ENCODE measurements around the gene SCAF11.
A peak's percentile ranks its signal among the peaks of the same experiment; 100 is the strongest.

The SCAF11 gene

GRCh38 chr12:45991284-45992249, 1.2 kb upstream of the SCAF11 start:
- H3K9me3 Mint-ChIP-seq = no peaks in the 10 kb centered on the region
- H3K4me1 Mint-ChIP-seq = peaks cover 41% of the 10 kb centered on the region
- peak; percentile 53 to 74 for DNase-seq (ENCODE audit: low spot score in 2 of 2)
- peak; percentile 46 for ATAC-seq (replicated peaks; ENCODE audit: extremely low read depth, poor library complexity, severe bottlenecking)
- H3K27ac Mint-ChIP-seq (ENCODE audit: low read depth) = peak overlapping the region; percentile 98
- H3K36me3 Mint-ChIP-seq (ENCODE audit: insufficient read depth) = peaks cover 32% of the 10 kb centered on the region
- no peaks in the 10 kb centered on the region for H3K27me3 Mint-ChIP-seq
- peak overlapping the region; percentile 88 for H3K4me3 Mint-ChIP-seq

GRCh38 chr12:45989721-45990467, 480 bp downstream of the SCAF11 start:
- peaks cover 38% of the 10 kb centered on the region for H3K36me3 Mint-ChIP-seq (ENCODE audit: insufficient read depth)
- H3K27me3 Mint-ChIP-seq = no peaks in the 10 kb centered on the region
- ATAC-seq (replicated peaks; ENCODE audit: extremely low read depth, poor library complexity, severe bottlenecking) = peak; percentile 6

GRCh38 chr12:45989287-45989686, 1.1 kb downstream of the SCAF11 start:
- Mint-ChIP-seq H3K36me3 (ENCODE audit: insufficient read depth) (peaks cover 41% of the 10 kb centered on the region), H3K27me3 (no peaks in the 10 kb centered on the region)

More at GRCh38 chr12:45989721-45990467, 480 bp downstream of the SCAF11 start:
- no peaks in the 10 kb centered on the region for H3K9me3 Mint-ChIP-seq
- H3K4me1 Mint-ChIP-seq = peaks cover 58% of the 10 kb centered on the region
- peak overlapping the region; percentile 98 for H3K27ac Mint-ChIP-seq (ENCODE audit: low read depth)
- DNase-seq (ENCODE audit: low spot score in 2 of 2) = peak; percentile 20 to 36
- peak overlapping the region; percentile 88 for H3K4me3 Mint-ChIP-seq

DNA sequence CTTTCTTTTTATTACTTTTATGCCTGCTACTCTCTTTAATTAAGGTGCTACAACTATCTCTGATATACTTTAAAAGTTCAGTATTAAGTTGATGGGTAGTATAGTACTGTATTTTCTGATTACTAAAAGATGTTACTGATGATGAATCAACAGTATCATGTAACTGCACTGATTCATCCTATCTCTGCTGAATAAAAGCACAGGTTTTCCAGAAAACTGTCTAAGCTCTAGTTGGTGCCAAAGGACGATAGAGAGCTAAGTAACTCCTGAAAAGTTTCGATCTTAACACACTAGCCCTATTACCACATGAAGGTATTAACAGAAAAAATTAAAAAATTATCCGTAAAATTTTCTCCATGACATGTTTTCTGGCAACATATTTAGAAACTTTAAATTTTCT, 2.1 kb downstream of the SCAF11 start:
- ATAC-seq (replicated peaks; ENCODE audit: extremely low read depth, poor library complexity, severe bottlenecking) (no peak), DNase-seq (ENCODE audit: low spot score in 2 of 2) (no peak)
- Mint-ChIP-seq H3K27me3 (no peaks in the 10 kb centered on the region), H3K27ac (ENCODE audit: low read depth) (no peak overlapping the region), H3K36me3 (ENCODE audit: insufficient read depth) (peaks cover 46% of the 10 kb centered on the region), H3K4me1 (peaks cover 74% of the 10 kb centered on the region), H3K4me3 (peak overlapping the region; percentile 88), H3K9me3 (no peaks in the 10 kb centered on the region)

More at GRCh38 chr12:45989287-45989686, 1.1 kb downstream of the SCAF11 start:
- ATAC-seq (replicated peaks; ENCODE audit: extremely low read depth, poor library complexity, severe bottlenecking) (no peak), DNase-seq (ENCODE audit: low spot score in 2 of 2) (no peak)
- peak overlapping the region; percentile 98 for H3K27ac Mint-ChIP-seq (ENCODE audit: low read depth)
- H3K9me3 Mint-ChIP-seq = no peaks in the 10 kb centered on the region
- H3K4me3 Mint-ChIP-seq = peak overlapping the region; percentile 88
- peaks cover 64% of the 10 kb centered on the region for H3K4me1 Mint-ChIP-seq

DNA sequence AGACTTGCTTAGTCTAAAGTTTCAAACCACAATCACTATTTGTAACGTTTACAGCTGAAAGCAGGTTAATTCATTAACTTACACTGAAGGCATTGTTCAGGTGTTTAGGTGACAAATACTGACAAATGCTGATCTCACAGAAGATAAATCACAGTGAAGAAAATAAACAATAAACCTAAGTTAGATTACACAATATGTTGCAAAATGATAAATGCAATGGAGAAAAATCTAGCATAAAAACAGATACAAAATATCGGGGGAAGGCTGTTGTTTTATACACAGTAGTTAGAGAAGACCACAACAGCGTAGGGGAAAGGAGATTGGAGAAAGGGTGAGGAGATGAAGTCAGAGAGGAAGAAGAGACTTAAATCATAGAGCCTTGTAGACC, 3.0 kb downstream of the SCAF11 start:
- Mint-ChIP-seq H3K9me3 (no peaks in the 10 kb centered on the region), H3K27me3 (no peaks in the 10 kb centered on the region), H3K4me3 (peak overlapping the region; percentile 36), H3K4me1 (peaks cover 83% of the 10 kb centered on the region), H3K27ac (ENCODE audit: low read depth) (peak overlapping the region; percentile 83), H3K36me3 (ENCODE audit: insufficient read depth) (peaks cover 50% of the 10 kb centered on the region)
- ATAC-seq (replicated peaks; ENCODE audit: extremely low read depth, poor library complexity, severe bottlenecking) = no peak
- no peak for DNase-seq (ENCODE audit: low spot score in 2 of 2)

DNA sequence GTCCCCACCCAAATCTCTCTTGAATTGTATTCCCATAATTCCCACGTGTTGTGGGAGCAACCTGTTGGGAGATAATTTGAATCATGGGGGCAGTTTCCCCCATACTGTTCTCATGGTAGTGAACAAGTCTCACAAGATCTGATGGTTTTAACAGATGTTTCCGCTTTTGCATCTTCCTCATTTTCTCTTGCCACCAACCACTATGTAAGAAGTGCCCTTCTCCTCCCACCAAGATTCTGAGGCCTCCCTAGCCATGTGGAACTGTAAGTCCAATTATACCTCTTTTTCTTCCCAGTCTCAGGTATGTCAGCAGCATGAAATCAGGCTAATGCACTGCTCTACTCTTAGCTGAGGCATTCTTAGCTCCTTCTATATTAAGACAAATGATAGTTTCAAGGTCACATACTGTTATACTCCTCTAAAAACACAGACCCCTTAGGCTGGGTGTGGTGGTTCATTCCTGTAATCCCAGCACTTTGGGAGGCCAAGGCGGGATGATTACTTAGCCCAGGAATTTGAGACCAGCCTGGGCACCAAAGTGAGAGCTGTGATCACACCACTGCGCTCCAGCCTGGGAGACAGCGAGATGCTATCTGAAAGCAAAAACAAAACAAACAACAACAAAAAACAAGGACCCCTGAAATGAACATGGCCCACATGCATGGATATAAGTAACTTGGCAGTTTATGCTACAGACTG, 3.6 kb downstream of the SCAF11 start:
- peak overlapping the region; percentile 36 for H3K4me3 Mint-ChIP-seq
- DNase-seq (ENCODE audit: low spot score in 2 of 2) (no peak), ATAC-seq (replicated peaks; ENCODE audit: extremely low read depth, poor library complexity, severe bottlenecking) (no peak)

DNA sequence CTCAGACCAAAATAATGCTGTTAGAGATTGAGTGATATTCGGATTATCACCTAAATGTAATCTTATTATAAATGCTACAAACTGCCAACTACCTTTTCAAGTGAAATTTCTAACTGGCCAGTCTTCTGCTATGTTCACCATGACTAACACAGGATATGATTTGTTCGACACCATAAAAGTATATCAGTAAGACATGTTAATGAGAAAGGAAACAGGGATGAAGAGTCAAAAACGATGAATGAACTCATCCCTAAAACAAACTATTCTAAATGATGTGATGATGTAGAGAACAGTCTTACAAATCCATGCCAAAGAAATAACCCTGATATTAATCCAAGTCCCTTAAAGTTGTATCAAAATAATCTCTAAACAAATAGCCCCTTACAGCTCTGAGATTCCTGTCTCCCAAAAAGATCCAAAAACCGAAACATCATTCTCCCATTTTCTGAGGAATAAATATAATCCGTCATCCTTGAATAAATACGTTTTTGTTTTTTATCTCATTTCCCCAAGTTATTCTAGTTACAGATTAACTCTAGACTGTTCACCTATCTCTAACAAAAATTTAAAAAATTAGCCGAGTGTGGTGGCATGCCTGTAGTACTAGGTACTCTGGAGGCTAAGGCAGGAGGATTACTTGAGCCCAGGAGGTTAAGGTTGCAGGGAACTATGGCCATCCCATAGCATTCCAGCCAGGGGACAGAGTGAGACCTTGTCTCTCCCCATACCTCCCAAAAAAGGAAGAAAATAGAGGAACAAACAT, 9.1 kb downstream of the SCAF11 start:
- Mint-ChIP-seq H3K27ac (ENCODE audit: low read depth) (peak overlapping the region; percentile 39), H3K4me3 (no peak overlapping the region)
- no peak for ATAC-seq (replicated peaks; ENCODE audit: extremely low read depth, poor library complexity, severe bottlenecking)

More for the DNA sequence above, 3.6 kb downstream of the SCAF11 start:
- H3K36me3 Mint-ChIP-seq (ENCODE audit: insufficient read depth) = peaks cover 48% of the 10 kb centered on the region
- peaks cover 78% of the 10 kb centered on the region for H3K4me1 Mint-ChIP-seq
- H3K27ac Mint-ChIP-seq (ENCODE audit: low read depth) = peak overlapping the region; percentile 83
- no peaks in the 10 kb centered on the region for H3K27me3 Mint-ChIP-seq
- H3K9me3 Mint-ChIP-seq = no peaks in the 10 kb centered on the region

GRCh38 chr12:45980540-45980939, 9.8 kb downstream of the SCAF11 start:
- H3K27ac Mint-ChIP-seq (ENCODE audit: low read depth) = peak overlapping the region; percentile 29
- H3K9me3 Mint-ChIP-seq = no peaks in the 10 kb centered on the region
- H3K4me3 Mint-ChIP-seq = peak overlapping the region; percentile 15
- H3K4me1 Mint-ChIP-seq = peaks cover 91% of the 10 kb centered on the region
- DNase-seq (ENCODE audit: low spot score in 2 of 2) (no peak), ATAC-seq (replicated peaks; ENCODE audit: extremely low read depth, poor library complexity, severe bottlenecking) (no peak)
- no peaks in the 10 kb centered on the region for H3K27me3 Mint-ChIP-seq
- peaks cover 14% of the 10 kb centered on the region for H3K36me3 Mint-ChIP-seq (ENCODE audit: insufficient read depth)

More for the DNA sequence above, 9.1 kb downstream of the SCAF11 start:
- H3K9me3 Mint-ChIP-seq = no peaks in the 10 kb centered on the region
- DNase-seq (ENCODE audit: low spot score in 2 of 2) = no peak
- peaks cover 92% of the 10 kb centered on the region for H3K4me1 Mint-ChIP-seq
- H3K27me3 Mint-ChIP-seq = no peaks in the 10 kb centered on the region
- H3K36me3 Mint-ChIP-seq (ENCODE audit: insufficient read depth) = peaks cover 16% of the 10 kb centered on the region

- no peaks in the 10 kb centered on the region for H3K9me3 Mint-ChIP-seq
- DNase-seq (ENCODE audit: low spot score in 2 of 2) (no peak), ATAC-seq (replicated peaks; ENCODE audit: extremely low read depth, poor library complexity, severe bottlenecking) (no peak)
- H3K4me3 Mint-ChIP-seq = peak overlapping the region; percentile 46
- peak overlapping the region; percentile 20 for H3K27ac Mint-ChIP-seq (ENCODE audit: low read depth)
- peaks cover 7% of the 10 kb centered on the region for H3K36me3 Mint-ChIP-seq (ENCODE audit: insufficient read depth)
- peaks cover 88% of the 10 kb centered on the region for H3K4me1 Mint-ChIP-seq
- no peaks in the 10 kb centered on the region for H3K27me3 Mint-ChIP-seq
These were observed 12.3 kb downstream of the SCAF11 start for GRCh38 chr12:45978108-45978507.

DNA sequence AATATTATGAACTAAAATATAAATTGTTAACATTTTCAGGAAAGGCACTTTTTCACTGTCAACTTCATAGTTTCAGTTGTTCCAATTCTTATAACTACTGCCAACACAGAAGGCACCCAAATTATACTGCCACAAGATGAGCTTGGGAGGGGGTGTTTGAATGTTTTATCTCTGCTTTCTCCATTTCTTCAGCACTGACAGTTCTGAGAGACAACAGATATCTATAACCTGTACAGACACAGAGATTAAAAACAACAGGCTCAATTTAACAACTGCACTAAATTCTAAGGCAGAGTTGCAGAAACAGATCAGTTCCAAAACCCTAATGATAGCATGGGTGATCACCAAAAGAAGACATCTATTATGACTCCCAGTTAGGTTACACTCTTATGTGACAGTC, 12.8 kb downstream of the SCAF11 start:
- Mint-ChIP-seq H3K4me1 (peaks cover 88% of the 10 kb centered on the region), H3K27ac (ENCODE audit: low read depth) (no peak overlapping the region), H3K4me3 (no peak overlapping the region), H3K36me3 (ENCODE audit: insufficient read depth) (peaks cover 3% of the 10 kb centered on the region), H3K27me3 (no peaks in the 10 kb centered on the region), H3K9me3 (no peaks in the 10 kb centered on the region)
- no peak for DNase-seq (ENCODE audit: low spot score in 2 of 2)
- ATAC-seq (replicated peaks; ENCODE audit: extremely low read depth, poor library complexity, severe bottlenecking) = no peak

- Mint-ChIP-seq H3K27ac (ENCODE audit: low read depth) (peak overlapping the region; percentile 27), H3K4me1 (peaks cover 91% of the 10 kb centered on the region), H3K4me3 (peak overlapping the region; percentile 25), H3K27me3 (no peaks in the 10 kb centered on the region), H3K9me3 (no peaks in the 10 kb centered on the region), H3K36me3 (ENCODE audit: insufficient read depth) (peaks cover 7% of the 10 kb centered on the region)
- DNase-seq (ENCODE audit: low spot score in 2 of 2) (no peak), ATAC-seq (replicated peaks; ENCODE audit: extremely low read depth, poor library complexity, severe bottlenecking) (no peak)
These were observed 14.9 kb downstream of the SCAF11 start for GRCh38 chr12:45975506-45975905.
